WERI-Rb-1 (cell line): Measurements from ENCODE around the gene FBXO41.

ENCODE experiments used
- DNase-seq: peaks from one replicate; pipeline ENCODE4 v3.0.0-alpha.2; 2020
- H3K27ac ChIP-seq: fragments of 250-450 bp; sonication (Bioruptor Pico); 2 replicates; pipeline ENCODE4 v1.5.1; 2020; ENCODE audit warnings: mild to moderate bottlenecking, moderate library complexity
- H3K27me3 ChIP-seq: fragments of 250-450 bp; sonication (Bioruptor Pico); 2 replicates; pipeline ENCODE4 v1.5.1; 2021; ENCODE audit warnings: mild to moderate bottlenecking, low read depth, moderate library complexity; ENCODE audit not compliant: insufficient read depth, severe bottlenecking
- H3K36me3 ChIP-seq: fragments of 250-450 bp; sonication (Bioruptor Pico); 2 replicates; pipeline ENCODE4 v1.5.1; 2020; ENCODE audit warnings: mild to moderate bottlenecking, moderate library complexity
- H3K4me3 ChIP-seq: 2 replicates; pipeline ENCODE4 v1.5.1; 2011; ENCODE audit warnings: low read depth, mild to moderate bottlenecking, control low read depth, low read length
- H3K9me3 ChIP-seq: fragments of 250-450 bp; sonication (Bioruptor Pico); 2 replicates; pipeline ENCODE4 v1.5.1; 2021; ENCODE audit warnings: mild to moderate bottlenecking, moderate library complexity; ENCODE audit not compliant: severe bottlenecking
- CTCF ChIP-seq: IDR thresholded peaks from 2 replicates; pipeline ENCODE4 v1.5.1; 2011; ENCODE audit warnings: low read depth, mild to moderate bottlenecking, control low read depth, inconsistent platforms, low read length

Gene FBXO41, protein sequence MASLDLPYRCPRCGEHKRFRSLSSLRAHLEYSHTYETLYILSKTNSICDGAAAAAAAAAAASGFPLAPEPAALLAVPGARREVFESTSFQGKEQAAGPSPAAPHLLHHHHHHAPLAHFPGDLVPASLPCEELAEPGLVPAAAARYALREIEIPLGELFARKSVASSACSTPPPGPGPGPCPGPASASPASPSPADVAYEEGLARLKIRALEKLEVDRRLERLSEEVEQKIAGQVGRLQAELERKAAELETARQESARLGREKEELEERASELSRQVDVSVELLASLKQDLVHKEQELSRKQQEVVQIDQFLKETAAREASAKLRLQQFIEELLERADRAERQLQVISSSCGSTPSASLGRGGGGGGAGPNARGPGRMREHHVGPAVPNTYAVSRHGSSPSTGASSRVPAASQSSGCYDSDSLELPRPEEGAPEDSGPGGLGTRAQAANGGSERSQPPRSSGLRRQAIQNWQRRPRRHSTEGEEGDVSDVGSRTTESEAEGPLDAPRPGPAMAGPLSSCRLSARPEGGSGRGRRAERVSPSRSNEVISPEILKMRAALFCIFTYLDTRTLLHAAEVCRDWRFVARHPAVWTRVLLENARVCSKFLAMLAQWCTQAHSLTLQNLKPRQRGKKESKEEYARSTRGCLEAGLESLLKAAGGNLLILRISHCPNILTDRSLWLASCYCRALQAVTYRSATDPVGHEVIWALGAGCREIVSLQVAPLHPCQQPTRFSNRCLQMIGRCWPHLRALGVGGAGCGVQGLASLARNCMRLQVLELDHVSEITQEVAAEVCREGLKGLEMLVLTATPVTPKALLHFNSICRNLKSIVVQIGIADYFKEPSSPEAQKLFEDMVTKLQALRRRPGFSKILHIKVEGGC

GRCh38 chr2:73284296-73285158 is at the start of gene FBXO41:
TSS of gene FBXO41 (minus strand) at chr2:73284478. CDS start at chr2:73269630, 14,848 bp downstream.
- DNase-seq = peak; percentile 84
- no peaks in the 10 kb centered on the region for H3K9me3 ChIP-seq
- H3K4me3 ChIP-seq = peak within 1 kb of the TSS; percentile 80
- no peaks in the 10 kb centered on the region for H3K27me3 ChIP-seq
- TF ChIP-seq CTCF = no peak
- peaks cover 10% of the 10 kb centered on the region; the same call in 1 of the 2 replicates for H3K36me3 ChIP-seq
- peak within 1 kb of the TSS; percentile 79 for H3K27ac ChIP-seq

DNA sequence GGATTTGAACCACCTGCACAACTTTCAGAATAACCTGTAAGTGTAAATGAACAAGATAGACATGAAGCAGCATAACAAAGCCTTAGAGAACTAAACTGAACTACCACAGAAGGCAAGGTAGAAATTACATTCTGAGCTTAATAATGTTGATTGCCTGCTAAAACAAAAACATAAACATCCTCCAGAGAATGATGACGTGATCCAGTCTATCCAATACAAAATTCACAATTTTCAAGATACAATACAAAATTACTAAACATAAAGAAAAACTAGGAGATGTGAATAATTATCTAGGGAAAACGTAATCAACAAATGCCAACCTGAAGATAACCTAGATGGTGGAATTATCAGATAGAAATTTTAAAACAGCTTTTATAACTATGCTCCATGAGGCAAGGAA is 49.8 kb upstream of the FBXO41 start:
- TF ChIP-seq CTCF = no peak
- Histone ChIP-seq H3K27me3 (no peaks in the 10 kb centered on the region), H3K27ac (no peak overlapping the region), H3K9me3 (no peaks in the 10 kb centered on the region), H3K36me3 (no peaks in the 10 kb centered on the region), H3K4me3 (no peak overlapping the region)
- DNase-seq = no peak

GRCh38 chr2:73333564-73333963 is 49.3 kb upstream of the FBXO41 start:
- DNase-seq = no peak
- Histone ChIP-seq H3K4me3 (no peak overlapping the region), H3K27me3 (no peaks in the 10 kb centered on the region), H3K36me3 (no peaks in the 10 kb centered on the region), H3K9me3 (no peaks in the 10 kb centered on the region), H3K27ac (no peak overlapping the region)
- no peak for TF ChIP-seq CTCF

- no peak overlapping the region for H3K27ac ChIP-seq
- no peak for TF ChIP-seq CTCF
- H3K9me3 ChIP-seq = no peaks in the 10 kb centered on the region
- no peak overlapping the region for H3K4me3 ChIP-seq
- no peak for DNase-seq
- no peaks in the 10 kb centered on the region for H3K36me3 ChIP-seq
- H3K27me3 ChIP-seq = no peaks in the 10 kb centered on the region
These were observed 39.9 kb upstream of the FBXO41 start for GRCh38 chr2:73324126-73324725.

- TF ChIP-seq CTCF = no peak
- Histone ChIP-seq H3K9me3 (no peaks in the 10 kb centered on the region), H3K27me3 (no peaks in the 10 kb centered on the region), H3K36me3 (no peaks in the 10 kb centered on the region), H3K27ac (no peak overlapping the region), H3K4me3 (no peak overlapping the region)
- no peak for DNase-seq
These were observed 39.3 kb upstream of the FBXO41 start for GRCh38 chr2:73323551-73323950.
